Measurements from ENCODE around the gene ZNF444.

GRCh38 chr19:56167064-56167578 is 26.0 kb downstream of the ZNF444 start:
- TF ChIP-seq, protein P1, sequence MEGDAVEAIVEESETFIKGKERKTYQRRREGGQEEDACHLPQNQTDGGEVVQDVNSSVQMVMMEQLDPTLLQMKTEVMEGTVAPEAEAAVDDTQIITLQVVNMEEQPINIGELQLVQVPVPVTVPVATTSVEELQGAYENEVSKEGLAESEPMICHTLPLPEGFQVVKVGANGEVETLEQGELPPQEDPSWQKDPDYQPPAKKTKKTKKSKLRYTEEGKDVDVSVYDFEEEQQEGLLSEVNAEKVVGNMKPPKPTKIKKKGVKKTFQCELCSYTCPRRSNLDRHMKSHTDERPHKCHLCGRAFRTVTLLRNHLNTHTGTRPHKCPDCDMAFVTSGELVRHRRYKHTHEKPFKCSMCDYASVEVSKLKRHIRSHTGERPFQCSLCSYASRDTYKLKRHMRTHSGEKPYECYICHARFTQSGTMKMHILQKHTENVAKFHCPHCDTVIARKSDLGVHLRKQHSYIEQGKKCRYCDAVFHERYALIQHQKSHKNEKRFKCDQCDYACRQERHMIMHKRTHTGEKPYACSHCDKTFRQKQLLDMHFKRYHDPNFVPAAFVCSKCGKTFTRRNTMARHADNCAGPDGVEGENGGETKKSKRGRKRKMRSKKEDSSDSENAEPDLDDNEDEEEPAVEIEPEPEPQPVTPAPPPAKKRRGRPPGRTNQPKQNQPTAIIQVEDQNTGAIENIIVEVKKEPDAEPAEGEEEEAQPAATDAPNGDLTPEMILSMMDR (conservative IDR thresholded peaks at IDR 0.05; ENCODE audit: low read depth, low read length), result no peak
- TF ChIP-seq POLR2A (IDR thresholded peaks at IDR 0.05; ENCODE audit: low read depth, low read length) (no peak), USF2 (IDR thresholded peaks at IDR 0.05; ENCODE audit: low read depth, low read length) (no peak), SMC3 (IDR thresholded peaks at IDR 0.05; ENCODE audit: low read depth, low read length) (no peak), MAFK (IDR thresholded peaks at IDR 0.05; ENCODE audit: low read depth, low read length) (no peak), RAD21 (IDR thresholded peaks at IDR 0.05; ENCODE audit: low read length) (no peak), CEBPB (IDR thresholded peaks at IDR 0.05; ENCODE audit: low read depth, low read length) (no peak), BHLHE40 (IDR thresholded peaks at IDR 0.05; ENCODE audit: low read depth, low read length) (no peak), MAZ (IDR thresholded peaks at IDR 0.05; ENCODE audit: borderline replicate concordance, low read depth, low read length) (no peak)
- TF ChIP-seq, protein P2, sequence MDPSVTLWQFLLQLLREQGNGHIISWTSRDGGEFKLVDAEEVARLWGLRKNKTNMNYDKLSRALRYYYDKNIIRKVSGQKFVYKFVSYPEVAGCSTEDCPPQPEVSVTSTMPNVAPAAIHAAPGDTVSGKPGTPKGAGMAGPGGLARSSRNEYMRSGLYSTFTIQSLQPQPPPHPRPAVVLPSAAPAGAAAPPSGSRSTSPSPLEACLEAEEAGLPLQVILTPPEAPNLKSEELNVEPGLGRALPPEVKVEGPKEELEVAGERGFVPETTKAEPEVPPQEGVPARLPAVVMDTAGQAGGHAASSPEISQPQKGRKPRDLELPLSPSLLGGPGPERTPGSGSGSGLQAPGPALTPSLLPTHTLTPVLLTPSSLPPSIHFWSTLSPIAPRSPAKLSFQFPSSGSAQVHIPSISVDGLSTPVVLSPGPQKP (IDR thresholded peaks at IDR 0.05; ENCODE audit: borderline replicate concordance, low read depth, low read length), result no peak
